GM12878 (cell line): Measurements from ENCODE around the gene GIT1. TPM values are rescaled to one million over a fixed set of nuclear protein-coding genes. Genes with fewer than 3 reads are reported as not detected.

Experiments
- BHLHE40 ChIP-seq, 2 experiments: fragments of 450-650 bp in 1 of 2; IDR thresholded peaks; 2 replicates each; pipeline ENCODE4 v1.6.1; 2011 to 2017; ENCODE audit warnings: low read depth in 2 of 2, borderline replicate concordance in 1 of 2, improper control_type of control experiment in 1 of 2, low read length in 1 of 2, mild to moderate bottlenecking in 1 of 2
- CBX5 ChIP-seq: sonication (generic); IDR thresholded peaks from 2 replicates; pipeline ENCODE4 v1.6.1; 2016; ENCODE audit warnings: low read depth, moderate library complexity, mild to moderate bottlenecking, inconsistent platforms
- DPF2 ChIP-seq: fragments of 450-650 bp; IDR thresholded peaks from 2 replicates; pipeline ENCODE4 v1.6.1; 2017; ENCODE audit warnings: mild to moderate bottlenecking
- EGR1 ChIP-seq, 2 experiments: IDR thresholded peaks; 1 replicate in 1 of 2; 2 replicates in 1 of 2; pipeline ENCODE4 v1.6.1; 2011 to 2012; ENCODE audit warnings: low read depth in 2 of 2, low read length in 2 of 2, borderline replicate concordance in 1 of 2, mild to moderate bottlenecking in 1 of 2, moderate library complexity in 1 of 2
- GATAD2B ChIP-seq: fragments of 450-650 bp; conservative IDR thresholded peaks from 2 replicates; pipeline ENCODE4 v1.6.1; 2017; ENCODE audit warnings: low read depth, mild to moderate bottlenecking, moderate library complexity
- HDAC2 ChIP-seq: fragments of 200-600 bp; sonication (generic); IDR thresholded peaks from 2 replicates; pipeline ENCODE4 v1.6.1; 2017
- HDAC6 ChIP-seq: fragments of 200-600 bp; sonication (generic); IDR thresholded peaks from one replicate; pipeline ENCODE4 v1.8.0; 2017; ENCODE audit warnings: antibody characterized with exemption; ENCODE audit not compliant: unreplicated experiment
- IRF4 ChIP-seq: IDR thresholded peaks from 2 replicates; pipeline ENCODE4 v1.6.1; 2011; ENCODE audit warnings: low read depth, low read length
- KDM1A ChIP-seq: fragments of 200-600 bp; sonication (generic); IDR thresholded peaks from 2 replicates; pipeline ENCODE4 v1.6.1; 2016; ENCODE audit warnings: borderline replicate concordance
- NR2F1 ChIP-seq: fragments of 450-650 bp; conservative IDR thresholded peaks from 2 replicates; pipeline ENCODE4 v1.6.1; 2017; ENCODE audit warnings: mild to moderate bottlenecking
- PAX5 ChIP-seq: IDR thresholded peaks from 2 replicates; pipeline ENCODE4 v1.6.1; 2011; ENCODE audit warnings: low read depth, low read length, borderline replicate concordance
- POU2F2 ChIP-seq: IDR thresholded peaks from 3 replicates; pipeline ENCODE4 v1.6.1; 2011; ENCODE audit warnings: low read depth, mild to moderate bottlenecking, low read length, borderline replicate concordance
- RUNX3 ChIP-seq: IDR thresholded peaks from 2 replicates; pipeline ENCODE4 v1.6.1; 2012; ENCODE audit warnings: low read length, inconsistent platforms
- STAT3 ChIP-seq: IDR thresholded peaks from 2 replicates; pipeline ENCODE4 v1.6.1; 2011; ENCODE audit warnings: low read depth, low read length, improper control_type of control experiment
- YY1 ChIP-seq: IDR thresholded peaks from 2 replicates; pipeline ENCODE4 v1.6.1; 2011; ENCODE audit warnings: low read depth, mild to moderate bottlenecking, low read length
- polyA plus RNA-seq, 11 experiments: library from polyadenylated mRNA; depleted of rRNA in 4 of 11; unstranded in 6 of 11; stranded (reverse) in 5 of 11; fragments of >200 nt; fragmentation: Nextera tagmentation in 4 of 11; fragmentation: Illumina TruSeq in 1 of 11; extraction: Ambion mirVana in 4 of 11; extraction: Trizol in 1 of 11; gene quantifications; 1 replicate in 1 of 11; 2 replicates in 10 of 11; pipeline versions ENCODE4 v1.2.1 to v1.2.3, GENCODE V29; 2011 to 2016; ENCODE audit warnings: inconsistent platforms in 2 of 11, missing spikeins in 2 of 11, low read depth in 1 of 11
- total RNA-seq, 4 experiments: library from RNA; depleted of rRNA in 3 of 4; stranded (reverse); fragments of >200 nt in 3 of 4; fragmentation: Illumina TruSeq in 1 of 4; extraction: Trizol in 1 of 4; gene quantifications; 2 replicates each; pipeline versions ENCODE4 v1.2.1 to v1.2.3, GENCODE V29; 2013 to 2021
- TF ChIP-seq, protein P1 (sequence below): fragments of 450-650 bp; IDR thresholded peaks from 2 replicates; pipeline ENCODE4 v1.6.1; 2017; ENCODE audit warnings: mild to moderate bottlenecking, moderate library complexity
- TF ChIP-seq, protein P2 (sequence below): IDR thresholded peaks from 2 replicates; pipeline ENCODE4 v1.6.1; 2011; ENCODE audit warnings: low read depth, mild to moderate bottlenecking, low read length, moderate library complexity, borderline replicate concordance; ENCODE audit errors: extremely low read depth
- TF ChIP-seq, protein P3 (sequence below): fragments of 450-650 bp; IDR thresholded peaks from 2 replicates; pipeline ENCODE4 v1.6.1; 2017; ENCODE audit warnings: low read depth, mild to moderate bottlenecking, moderate library complexity
- TF ChIP-seq, protein P4 (sequence below): fragments of 450-650 bp; IDR thresholded peaks from 2 replicates; pipeline ENCODE4 v1.6.1; 2016; ENCODE audit warnings: mild to moderate bottlenecking

GIT1 gene
- total and polyA plus RNA-seq, 10 of the 15 experiments (the other 5 are each of a cell fraction or from before 2014, with no cell fraction given): 0.24 to 45.3 (median 20.9) TPM

DNA sequence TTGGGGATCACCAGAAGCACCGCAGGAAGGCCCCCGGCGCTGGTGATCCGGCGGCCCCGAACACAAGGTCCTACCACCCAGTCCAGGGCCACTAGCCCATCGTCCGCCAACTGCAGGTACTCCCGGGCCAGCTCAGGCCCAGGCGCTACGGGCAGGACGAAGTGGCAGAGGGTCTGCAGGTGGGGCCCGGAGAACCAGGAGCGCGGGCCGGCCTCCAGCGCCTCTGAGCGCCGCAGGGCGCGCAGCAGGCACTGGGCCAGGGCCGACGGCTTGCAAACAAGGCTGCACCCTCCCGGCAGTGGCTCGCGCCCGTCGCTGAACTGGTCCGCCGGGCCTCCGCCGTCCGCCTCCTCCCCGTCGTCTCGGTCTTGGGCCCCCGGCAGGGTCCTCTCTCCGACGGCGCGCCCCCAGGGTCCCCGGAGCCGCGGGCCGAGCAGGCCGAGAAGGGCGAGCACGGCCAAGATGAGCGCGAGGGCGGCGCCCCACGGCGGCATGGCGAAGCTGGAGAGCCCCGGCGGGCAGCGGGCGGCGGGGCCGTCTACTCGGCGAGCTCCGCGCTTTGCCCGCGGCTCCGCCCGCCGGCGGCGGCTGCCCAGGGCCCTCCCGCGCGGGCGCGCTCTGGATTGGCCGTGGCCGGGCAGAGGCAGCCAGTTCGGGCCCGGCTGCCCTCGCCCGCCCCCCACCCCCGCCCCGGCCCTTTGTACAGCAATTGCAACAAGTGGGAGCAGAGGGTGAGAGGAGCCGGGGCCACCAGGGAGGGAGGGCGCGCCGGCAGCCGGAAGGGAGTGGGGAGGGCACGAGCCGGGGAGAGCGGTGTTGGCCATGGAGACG, 22.8 kb downstream of the GIT1 start, which contains the start of gene ABHD15 (continued):
- TF ChIP-seq, protein P1, sequence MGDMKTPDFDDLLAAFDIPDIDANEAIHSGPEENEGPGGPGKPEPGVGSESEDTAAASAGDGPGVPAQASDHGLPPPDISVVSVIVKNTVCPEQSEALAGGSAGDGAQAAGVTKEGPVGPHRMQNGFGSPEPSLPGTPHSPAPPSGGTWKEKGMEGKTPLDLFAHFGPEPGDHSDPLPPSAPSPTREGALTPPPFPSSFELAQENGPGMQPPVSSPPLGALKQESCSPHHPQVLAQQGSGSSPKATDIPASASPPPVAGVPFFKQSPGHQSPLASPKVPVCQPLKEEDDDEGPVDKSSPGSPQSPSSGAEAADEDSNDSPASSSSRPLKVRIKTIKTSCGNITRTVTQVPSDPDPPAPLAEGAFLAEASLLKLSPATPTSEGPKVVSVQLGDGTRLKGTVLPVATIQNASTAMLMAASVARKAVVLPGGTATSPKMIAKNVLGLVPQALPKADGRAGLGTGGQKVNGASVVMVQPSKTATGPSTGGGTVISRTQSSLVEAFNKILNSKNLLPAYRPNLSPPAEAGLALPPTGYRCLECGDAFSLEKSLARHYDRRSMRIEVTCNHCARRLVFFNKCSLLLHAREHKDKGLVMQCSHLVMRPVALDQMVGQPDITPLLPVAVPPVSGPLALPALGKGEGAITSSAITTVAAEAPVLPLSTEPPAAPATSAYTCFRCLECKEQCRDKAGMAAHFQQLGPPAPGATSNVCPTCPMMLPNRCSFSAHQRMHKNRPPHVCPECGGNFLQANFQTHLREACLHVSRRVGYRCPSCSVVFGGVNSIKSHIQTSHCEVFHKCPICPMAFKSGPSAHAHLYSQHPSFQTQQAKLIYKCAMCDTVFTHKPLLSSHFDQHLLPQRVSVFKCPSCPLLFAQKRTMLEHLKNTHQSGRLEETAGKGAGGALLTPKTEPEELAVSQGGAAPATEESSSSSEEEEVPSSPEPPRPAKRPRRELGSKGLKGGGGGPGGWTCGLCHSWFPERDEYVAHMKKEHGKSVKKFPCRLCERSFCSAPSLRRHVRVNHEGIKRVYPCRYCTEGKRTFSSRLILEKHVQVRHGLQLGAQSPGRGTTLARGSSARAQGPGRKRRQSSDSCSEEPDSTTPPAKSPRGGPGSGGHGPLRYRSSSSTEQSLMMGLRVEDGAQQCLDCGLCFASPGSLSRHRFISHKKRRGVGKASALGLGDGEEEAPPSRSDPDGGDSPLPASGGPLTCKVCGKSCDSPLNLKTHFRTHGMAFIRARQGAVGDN: peak; percentile 43; the same call in 1 of the 2 replicates
- TF ChIP-seq, protein P2, sequence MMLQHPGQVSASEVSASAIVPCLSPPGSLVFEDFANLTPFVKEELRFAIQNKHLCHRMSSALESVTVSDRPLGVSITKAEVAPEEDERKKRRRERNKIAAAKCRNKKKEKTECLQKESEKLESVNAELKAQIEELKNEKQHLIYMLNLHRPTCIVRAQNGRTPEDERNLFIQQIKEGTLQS: no peak
- peak in 1 of 2 experiments; percentile 27; a peak in 1 of 4 replicates for TF ChIP-seq BHLHE40 (IDR thresholded peaks at IDR 0.05; ENCODE audit: borderline replicate concordance in 1 of 2, low read depth in 2 of 2, low read length in 1 of 2)
- TF ChIP-seq CBX5: no peak
- TF ChIP-seq GATAD2B: peak; percentile 61; the same call in 1 of the 2 replicates
- TF ChIP-seq PAX5: no peak
- TF ChIP-seq DPF2: peak; percentile 41; the same call in 1 of the 2 replicates
- no peak for TF ChIP-seq HDAC2
- no peak for TF ChIP-seq IRF4
- peak; percentile 69 for TF ChIP-seq HDAC6
- TF ChIP-seq STAT3: no peak
- peak; percentile 29; the same call in 1 of the 2 replicates for TF ChIP-seq YY1
- TF ChIP-seq KDM1A: no peak
- TF ChIP-seq EGR1 (IDR thresholded peaks at IDR 0.05; ENCODE audit: borderline replicate concordance in 1 of 2, low read depth in 2 of 2, low read length in 2 of 2): 0 out of 3 replicates have a peak, but pooled peaks of 1 of the 2 experiments have one; percentile 2
- TF ChIP-seq, protein P3, sequence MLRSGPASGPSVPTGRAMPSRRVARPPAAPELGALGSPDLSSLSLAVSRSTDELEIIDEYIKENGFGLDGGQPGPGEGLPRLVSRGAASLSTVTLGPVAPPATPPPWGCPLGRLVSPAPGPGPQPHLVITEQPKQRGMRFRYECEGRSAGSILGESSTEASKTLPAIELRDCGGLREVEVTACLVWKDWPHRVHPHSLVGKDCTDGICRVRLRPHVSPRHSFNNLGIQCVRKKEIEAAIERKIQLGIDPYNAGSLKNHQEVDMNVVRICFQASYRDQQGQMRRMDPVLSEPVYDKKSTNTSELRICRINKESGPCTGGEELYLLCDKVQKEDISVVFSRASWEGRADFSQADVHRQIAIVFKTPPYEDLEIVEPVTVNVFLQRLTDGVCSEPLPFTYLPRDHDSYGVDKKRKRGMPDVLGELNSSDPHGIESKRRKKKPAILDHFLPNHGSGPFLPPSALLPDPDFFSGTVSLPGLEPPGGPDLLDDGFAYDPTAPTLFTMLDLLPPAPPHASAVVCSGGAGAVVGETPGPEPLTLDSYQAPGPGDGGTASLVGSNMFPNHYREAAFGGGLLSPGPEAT: no peak
- TF ChIP-seq, protein P4, sequence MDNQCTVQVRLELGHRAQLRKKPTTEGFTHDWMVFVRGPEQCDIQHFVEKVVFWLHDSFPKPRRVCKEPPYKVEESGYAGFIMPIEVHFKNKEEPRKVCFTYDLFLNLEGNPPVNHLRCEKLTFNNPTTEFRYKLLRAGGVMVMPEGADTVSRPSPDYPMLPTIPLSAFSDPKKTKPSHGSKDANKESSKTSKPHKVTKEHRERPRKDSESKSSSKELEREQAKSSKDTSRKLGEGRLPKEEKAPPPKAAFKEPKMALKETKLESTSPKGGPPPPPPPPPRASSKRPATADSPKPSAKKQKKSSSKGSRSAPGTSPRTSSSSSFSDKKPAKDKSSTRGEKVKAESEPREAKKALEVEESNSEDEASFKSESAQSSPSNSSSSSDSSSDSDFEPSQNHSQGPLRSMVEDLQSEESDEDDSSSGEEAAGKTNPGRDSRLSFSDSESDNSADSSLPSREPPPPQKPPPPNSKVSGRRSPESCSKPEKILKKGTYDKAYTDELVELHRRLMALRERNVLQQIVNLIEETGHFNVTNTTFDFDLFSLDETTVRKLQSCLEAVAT: no peak
- TF ChIP-seq RUNX3: no peak
- TF ChIP-seq NR2F1: 0 out of 2 replicates have a peak, but pooled peaks have one; percentile 50
- TF ChIP-seq POU2F2: no peak
